Measurements from ENCODE around the gene ABCB9.

Gene ABCB9

GRCh38 chr12:122886851-122887818, 79.1 kb downstream of the ABCB9 start:
- peaks cover 48% of the 10 kb centered on the region for H3K4me1 ChIP-seq (ENCODE audit: insufficient read depth, low read length)
- H3K9me3 ChIP-seq (ENCODE audit: insufficient read depth, low read depth, low read length): no peaks in the 10 kb centered on the region
- H3K36me3 ChIP-seq (ENCODE audit: insufficient read depth, low read length): no peaks in the 10 kb centered on the region
- no peak overlapping the region for H3K27ac ChIP-seq (ENCODE audit: low read depth, low read length)
- H3K27me3 ChIP-seq (ENCODE audit: insufficient read depth, low read length): peaks cover 20% of the 10 kb centered on the region
- no peak overlapping the region for H3K4me3 ChIP-seq (ENCODE audit: low read length)
- H3K9ac ChIP-seq (ENCODE audit: low read depth, low read length): no peak overlapping the region
- WGBS: 73% methylated on average over 10 of the region's 10 CpGs

- H3K27me3 ChIP-seq (ENCODE audit: insufficient read depth, low read length): peaks cover 29% of the 10 kb centered on the region
- no peak overlapping the region for H3K9ac ChIP-seq (ENCODE audit: low read depth, low read length)
- H3K4me3 ChIP-seq (ENCODE audit: low read length): no peak overlapping the region
- H3K9me3 ChIP-seq (ENCODE audit: insufficient read depth, low read depth, low read length): no peaks in the 10 kb centered on the region
- WGBS: 96% methylated on average over 8 of the region's 8 CpGs
- H3K27ac ChIP-seq (ENCODE audit: low read depth, low read length): no peak overlapping the region
- H3K4me1 ChIP-seq (ENCODE audit: insufficient read depth, low read length): peaks cover 38% of the 10 kb centered on the region
- no peaks in the 10 kb centered on the region for H3K36me3 ChIP-seq (ENCODE audit: insufficient read depth, low read length)
Measured at GRCh38 chr12:122886161-122886560, 80.1 kb downstream of the ABCB9 start.

- Histone ChIP-seq H3K9ac (ENCODE audit: low read depth, low read length) (no peak overlapping the region), H3K27me3 (ENCODE audit: insufficient read depth, low read length) (peaks cover 42% of the 10 kb centered on the region), H3K36me3 (ENCODE audit: insufficient read depth, low read length) (no peaks in the 10 kb centered on the region), H3K4me3 (ENCODE audit: low read length) (no peak overlapping the region), H3K27ac (ENCODE audit: low read depth, low read length) (no peak overlapping the region), H3K4me1 (ENCODE audit: insufficient read depth, low read length) (peaks cover 29% of the 10 kb centered on the region), H3K9me3 (ENCODE audit: insufficient read depth, low read depth, low read length) (no peaks in the 10 kb centered on the region)
- 100% methylated on average over 1 of the region's 4 CpGs for WGBS
Measured at GRCh38 chr12:122884860-122885259, 81.4 kb downstream of the ABCB9 start.

- peaks cover 48% of the 10 kb centered on the region for H3K27me3 ChIP-seq (ENCODE audit: insufficient read depth, low read length)
- peaks cover 29% of the 10 kb centered on the region for H3K4me1 ChIP-seq (ENCODE audit: insufficient read depth, low read length)
- WGBS: 96% methylated on average over 6 of the region's 6 CpGs
- no peaks in the 10 kb centered on the region for H3K9me3 ChIP-seq (ENCODE audit: insufficient read depth, low read depth, low read length)
- H3K36me3 ChIP-seq (ENCODE audit: insufficient read depth, low read length): no peaks in the 10 kb centered on the region
- H3K4me3 ChIP-seq (ENCODE audit: low read length): no peak overlapping the region
- no peak overlapping the region for H3K9ac ChIP-seq (ENCODE audit: low read depth, low read length)
- no peak overlapping the region for H3K27ac ChIP-seq (ENCODE audit: low read depth, low read length)
Measured at GRCh38 chr12:122884091-122884826, 82.0 kb downstream of the ABCB9 start.

- Histone ChIP-seq H3K4me1 (ENCODE audit: insufficient read depth, low read length) (peaks cover 18% of the 10 kb centered on the region; the same call in 1 of the 2 replicates), H3K9me3 (ENCODE audit: insufficient read depth, low read depth, low read length) (no peaks in the 10 kb centered on the region), H3K9ac (ENCODE audit: low read depth, low read length) (no peak overlapping the region), H3K36me3 (ENCODE audit: insufficient read depth, low read length) (no peaks in the 10 kb centered on the region), H3K27me3 (ENCODE audit: insufficient read depth, low read length) (peaks cover 58% of the 10 kb centered on the region), H3K4me3 (ENCODE audit: low read length) (no peak overlapping the region), H3K27ac (ENCODE audit: low read depth, low read length) (no peak overlapping the region)
- 93% methylated on average over 11 of the region's 11 CpGs for WGBS
Measured at GRCh38 chr12:122882908-122883558, 83.2 kb downstream of the ABCB9 start.

GRCh38 chr12:122880668-122881067, 85.6 kb downstream of the ABCB9 start:
- Histone ChIP-seq H3K4me3 (ENCODE audit: low read length) (no peak overlapping the region), H3K4me1 (ENCODE audit: insufficient read depth, low read length) (peaks cover 6% of the 10 kb centered on the region), H3K9ac (ENCODE audit: low read depth, low read length) (no peak overlapping the region), H3K9me3 (ENCODE audit: insufficient read depth, low read depth, low read length) (no peaks in the 10 kb centered on the region), H3K27me3 (ENCODE audit: insufficient read depth, low read length) (peaks cover 73% of the 10 kb centered on the region), H3K36me3 (ENCODE audit: insufficient read depth, low read length) (no peaks in the 10 kb centered on the region), H3K27ac (ENCODE audit: low read depth, low read length) (no peak overlapping the region)
- WGBS: 46% methylated on average over 8 of the region's 8 CpGs

- Histone ChIP-seq H3K9me3 (ENCODE audit: insufficient read depth, low read depth, low read length) (no peaks in the 10 kb centered on the region), H3K4me3 (ENCODE audit: low read length) (no peak overlapping the region), H3K36me3 (ENCODE audit: insufficient read depth, low read length) (no peaks in the 10 kb centered on the region), H3K27me3 (ENCODE audit: insufficient read depth, low read length) (peaks cover 78% of the 10 kb centered on the region), H3K4me1 (ENCODE audit: insufficient read depth, low read length) (peaks cover 11% of the 10 kb centered on the region), H3K27ac (ENCODE audit: low read depth, low read length) (no peak overlapping the region), H3K9ac (ENCODE audit: low read depth, low read length) (no peak overlapping the region)
- WGBS: 86% methylated on average over 10 of the region's 10 CpGs
Measured at GRCh38 chr12:122880155-122880667, 86.1 kb downstream of the ABCB9 start.

All from HUES64 (cell line).